OCI-LY3 (cell line): ENCODE results near the gene DSEL.

Source experiments
- EZH2phosphoT487 ChIP-seq: fragments of 200-600 bp; shearing (Covaris generic); IDR thresholded peaks from 2 replicates; pipeline ENCODE4 v1.6.1; 2018; ENCODE audit warnings: antibody characterized with exemption, mixed run types, low read depth
- TF ChIP-seq, protein P1 (sequence below): fragments of 200-600, 300-600 bp; sonication (generic); IDR thresholded peaks from 2 replicates; pipeline ENCODE4 v1.5.1; 2014; ENCODE audit warnings: antibody characterized with exemption, low read length, low read depth

DNA sequence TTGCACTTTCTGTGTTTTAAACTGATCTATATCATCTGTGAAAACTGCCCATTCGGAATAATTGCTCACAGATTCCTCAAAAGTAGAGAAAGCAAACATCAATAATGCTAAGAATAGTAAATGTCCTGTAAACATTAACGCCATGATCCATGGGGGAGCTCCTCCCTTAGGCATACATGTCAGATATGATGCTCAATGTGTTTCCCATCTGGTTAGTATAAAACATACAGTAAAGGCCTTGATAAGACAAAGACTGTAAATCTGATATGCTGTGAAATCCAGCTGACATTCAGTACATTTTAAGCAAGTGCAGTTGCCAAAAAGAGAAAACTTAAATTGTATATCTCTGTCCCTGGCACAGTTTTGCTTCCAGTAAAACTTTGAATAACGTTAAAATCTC is 2.1 kb downstream of the DSEL start:
- TF ChIP-seq, protein P1, sequence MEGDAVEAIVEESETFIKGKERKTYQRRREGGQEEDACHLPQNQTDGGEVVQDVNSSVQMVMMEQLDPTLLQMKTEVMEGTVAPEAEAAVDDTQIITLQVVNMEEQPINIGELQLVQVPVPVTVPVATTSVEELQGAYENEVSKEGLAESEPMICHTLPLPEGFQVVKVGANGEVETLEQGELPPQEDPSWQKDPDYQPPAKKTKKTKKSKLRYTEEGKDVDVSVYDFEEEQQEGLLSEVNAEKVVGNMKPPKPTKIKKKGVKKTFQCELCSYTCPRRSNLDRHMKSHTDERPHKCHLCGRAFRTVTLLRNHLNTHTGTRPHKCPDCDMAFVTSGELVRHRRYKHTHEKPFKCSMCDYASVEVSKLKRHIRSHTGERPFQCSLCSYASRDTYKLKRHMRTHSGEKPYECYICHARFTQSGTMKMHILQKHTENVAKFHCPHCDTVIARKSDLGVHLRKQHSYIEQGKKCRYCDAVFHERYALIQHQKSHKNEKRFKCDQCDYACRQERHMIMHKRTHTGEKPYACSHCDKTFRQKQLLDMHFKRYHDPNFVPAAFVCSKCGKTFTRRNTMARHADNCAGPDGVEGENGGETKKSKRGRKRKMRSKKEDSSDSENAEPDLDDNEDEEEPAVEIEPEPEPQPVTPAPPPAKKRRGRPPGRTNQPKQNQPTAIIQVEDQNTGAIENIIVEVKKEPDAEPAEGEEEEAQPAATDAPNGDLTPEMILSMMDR = no peak
- no peak for TF ChIP-seq EZH2phosphoT487
